Vagina (tissue), 2 donors: Measurements from ENCODE around the gene EPHA1. TPM values are rescaled to one million over a fixed set of nuclear protein-coding genes. Genes with fewer than 3 reads are reported as not detected.

Experiments used
- DNase-seq, 2 donors: peaks; one replicate each; pipeline ENCODE4 v3.0.0-alpha.2; 2017; ENCODE audit errors: extremely low spot score in 2 of 2
- H3K27ac ChIP-seq: fragments of 200-600 bp; sonication (generic); one replicate; pipeline ENCODE4 v1.5.1; 2019
- H3K27me3 ChIP-seq: fragments of 200-600 bp; sonication (generic); one replicate; pipeline ENCODE4 v1.5.1; 2019
- H3K36me3 ChIP-seq, 2 donors: fragments of 200-600 bp; sonication (generic); one replicate each; pipeline ENCODE4 v1.5.1; 2017 to 2019
- H3K4me1 ChIP-seq: fragments of 200-600 bp; sonication (generic); one replicate; pipeline ENCODE4 v1.5.1; 2019
- H3K4me3 ChIP-seq, 2 donors: fragments of 200-600 bp; sonication (generic); 1 replicate in 1 of 2; 2 replicates in 1 of 2; pipeline ENCODE4 v1.5.1; 2016 to 2019
- H3K9me3 ChIP-seq: fragments of 200-600 bp; sonication (generic); one replicate; pipeline ENCODE4 v1.5.1; 2019
- CTCF ChIP-seq, 3 experiments: fragments of 450-650 bp in 2 of 3; fragments of 200-600 bp in 1 of 3; sonication (generic) in 1 of 3; IDR thresholded peaks; one replicate each; pipeline ENCODE4 v1.5.1; 2017 to 2019; ENCODE audit warnings: antibody characterized with exemption in 3 of 3, mild to moderate bottlenecking in 2 of 3, moderate library complexity in 2 of 3
- POLR2A ChIP-seq, 2 donors: fragments of 450-650 bp; IDR thresholded peaks; one replicate each; pipeline ENCODE4 v1.6.1; 2017; ENCODE audit warnings: antibody characterized with exemption in 2 of 2, mild to moderate bottlenecking in 2 of 2, moderate library complexity in 2 of 2
- POLR2AphosphoS5 ChIP-seq, 2 donors: sonication (generic); formaldehyde crosslinking; IDR thresholded peaks; one replicate each; pipeline ENCODE4 v1.9.0; 2017; ENCODE audit warnings: antibody characterized with exemption in 2 of 2, mild to moderate bottlenecking in 2 of 2, low read depth in 1 of 2; ENCODE audit not compliant: insufficient read depth in 1 of 2
- intact Hi-C: fragments of 100-400 bp; cut with DNase I; formaldehyde crosslinking; loops from one replicate; pipeline ENCODE4 v1.15.1; 2023
- total RNA-seq: library from RNA; depleted of rRNA; stranded (reverse); fragments of >200 nt; gene quantifications from one replicate; pipeline ENCODE4 v1.2.3, GENCODE V29; 2016

The EPHA1 gene
- total RNA-seq, 1 donor from 2014 or later: 51.3 TPM

DNA sequence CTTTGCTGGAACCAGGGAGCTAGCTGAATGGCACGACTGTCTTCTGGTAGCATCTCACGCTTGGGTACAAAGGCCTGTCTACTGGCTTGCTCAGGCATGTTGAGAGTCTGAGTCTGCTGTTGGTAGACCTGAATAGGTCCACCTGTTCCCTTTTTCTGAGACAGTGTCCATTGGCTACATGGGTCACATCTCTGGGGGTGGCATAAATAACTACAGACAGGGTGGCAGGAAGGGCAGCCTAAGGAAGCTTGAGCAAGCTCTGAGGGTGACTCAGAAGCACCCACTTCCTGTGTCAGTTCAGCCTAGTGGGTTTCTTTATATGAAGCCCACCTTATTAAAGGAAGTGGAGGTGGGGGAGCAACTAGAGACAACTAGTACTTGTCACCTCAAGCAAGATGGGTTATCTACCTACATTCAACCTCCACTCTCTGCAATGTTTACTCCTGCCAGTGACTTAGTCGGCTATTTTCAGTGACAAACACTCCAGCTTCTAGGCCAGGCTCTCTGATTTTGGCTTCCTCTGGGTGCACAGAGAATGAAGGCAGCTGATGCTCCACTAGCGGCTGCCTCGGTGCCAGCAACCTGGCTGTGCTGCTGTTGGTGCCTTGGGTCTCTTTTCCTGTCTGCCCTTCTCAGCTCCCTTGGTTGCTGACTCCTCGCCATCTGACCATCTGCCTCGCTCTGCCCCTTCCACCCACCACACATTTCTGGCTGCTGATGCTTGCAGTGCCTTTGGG is 33.2 kb downstream of the EPHA1 start:
- intact Hi-C loops: no loop called here
- no peaks in the 10 kb centered on the region for H3K27me3 ChIP-seq
- TF ChIP-seq POLR2A (IDR thresholded peaks at IDR 0.05): no peak
- no peak for TF ChIP-seq CTCF (IDR thresholded peaks at IDR 0.05)
- TF ChIP-seq POLR2AphosphoS5 (IDR thresholded peaks at IDR 0.05; ENCODE audit: insufficient read depth in 1 of 2, low read depth in 1 of 2): no peak
- no peaks in the 10 kb centered on the region for H3K9me3 ChIP-seq
- no peak overlapping the region for H3K4me3 ChIP-seq
- H3K36me3 ChIP-seq: no peaks in the 10 kb centered on the region
- no peak for DNase-seq
- H3K4me1 ChIP-seq: peaks cover 20% of the 10 kb centered on the region
- H3K27ac ChIP-seq: no peak overlapping the region

DNA sequence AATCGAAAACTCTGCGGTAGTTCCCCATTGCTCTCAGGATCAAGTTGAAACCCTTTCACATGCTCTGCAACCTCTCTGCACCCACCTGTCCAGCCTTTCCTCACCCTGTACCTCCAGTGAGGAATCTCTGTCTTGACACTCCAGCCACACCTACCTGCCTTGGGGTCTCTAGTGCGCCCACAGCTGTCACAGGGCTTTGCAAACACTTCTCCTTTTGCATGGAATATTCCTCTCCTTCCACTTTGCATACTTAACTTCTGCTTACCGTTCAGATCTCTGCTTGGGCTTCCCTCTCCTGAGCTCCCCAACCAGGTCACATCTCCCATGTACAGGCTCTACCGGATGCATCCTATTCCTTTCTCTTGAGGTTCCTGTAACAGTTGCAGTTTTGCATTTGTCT is 34.1 kb downstream of the EPHA1 start:
- Histone ChIP-seq H3K4me3 (no peak overlapping the region), H3K4me1 (peaks cover 15% of the 10 kb centered on the region), H3K9me3 (no peaks in the 10 kb centered on the region), H3K27me3 (no peaks in the 10 kb centered on the region), H3K27ac (no peak overlapping the region), H3K36me3 (no peaks in the 10 kb centered on the region)
- DNase-seq: no peak
- TF ChIP-seq CTCF (IDR thresholded peaks at IDR 0.05) (no peak), POLR2A (IDR thresholded peaks at IDR 0.05) (no peak), POLR2AphosphoS5 (IDR thresholded peaks at IDR 0.05; ENCODE audit: insufficient read depth in 1 of 2, low read depth in 1 of 2) (no peak)
- intact Hi-C loops: no loop called here

DNA sequence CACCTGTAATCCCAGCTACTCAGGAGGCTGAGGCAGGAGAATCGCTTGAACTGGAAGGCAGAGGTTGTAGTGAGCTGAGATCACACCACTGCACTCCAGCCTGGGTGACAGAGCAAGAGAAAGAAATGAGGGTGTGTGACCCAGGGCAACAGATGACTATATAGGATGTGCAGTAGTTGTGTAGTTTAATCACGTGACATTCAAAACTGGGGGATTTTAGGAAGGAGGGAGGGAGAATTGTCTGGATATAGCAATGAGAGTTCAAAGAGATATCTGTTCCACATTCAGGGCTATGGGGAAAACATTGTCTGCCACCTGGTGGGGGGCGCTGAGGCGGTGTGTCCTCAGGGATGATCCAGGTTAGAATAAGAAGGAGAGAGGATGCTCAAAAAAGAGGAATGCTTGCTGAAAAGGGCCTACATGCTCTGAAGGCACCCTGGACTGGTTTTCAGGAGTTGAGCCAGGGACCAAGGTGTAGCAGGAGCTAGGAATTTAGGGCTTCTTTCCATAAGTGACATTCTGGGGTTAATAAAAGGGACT is 35.3 kb downstream of the EPHA1 start:
- Histone ChIP-seq H3K4me3 (no peak overlapping the region), H3K36me3 (no peaks in the 10 kb centered on the region), H3K4me1 (peaks cover 2% of the 10 kb centered on the region), H3K27me3 (no peaks in the 10 kb centered on the region), H3K9me3 (no peaks in the 10 kb centered on the region), H3K27ac (no peak overlapping the region)
- intact Hi-C loops: no loop called here
- TF ChIP-seq POLR2A (IDR thresholded peaks at IDR 0.05) (no peak), POLR2AphosphoS5 (IDR thresholded peaks at IDR 0.05; ENCODE audit: insufficient read depth in 1 of 2, low read depth in 1 of 2) (no peak), CTCF (IDR thresholded peaks at IDR 0.05) (no peak)
- no peak for DNase-seq

DNA sequence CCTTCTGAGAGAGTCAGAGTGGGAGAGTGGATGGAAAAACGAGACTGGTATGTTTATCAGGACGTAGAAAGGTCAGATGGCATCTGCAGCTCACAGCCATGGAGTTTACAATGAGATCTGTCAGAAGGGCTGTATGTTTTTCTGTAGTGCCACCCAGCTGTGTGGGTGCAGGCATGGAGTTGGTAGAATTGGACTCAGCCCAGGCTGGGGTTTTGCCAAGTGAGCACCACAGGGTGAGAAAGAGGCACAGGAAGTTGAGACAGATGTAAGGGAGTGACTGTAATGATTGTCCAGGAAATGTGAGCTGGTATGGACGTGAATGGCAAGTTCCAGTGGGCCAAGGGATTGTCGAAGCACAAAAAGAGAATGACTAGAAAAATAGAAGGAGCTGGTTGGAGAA is 36.6 kb downstream of the EPHA1 start:
- TF ChIP-seq POLR2AphosphoS5 (IDR thresholded peaks at IDR 0.05; ENCODE audit: insufficient read depth in 1 of 2, low read depth in 1 of 2) (peak in 1 of 2 donors; percentile 40), POLR2A (IDR thresholded peaks at IDR 0.05) (no peak)
- Histone ChIP-seq H3K9me3 (no peaks in the 10 kb centered on the region), H3K27ac (no peak overlapping the region), H3K36me3 (no peaks in the 10 kb centered on the region), H3K4me1 (no peaks in the 10 kb centered on the region), H3K4me3 (no peak overlapping the region), H3K27me3 (no peaks in the 10 kb centered on the region)
- intact Hi-C loops: no loop called here
- no peak for DNase-seq

GRCh38 chr7:143369678-143370651 is 38.7 kb downstream of the EPHA1 start:
- Histone ChIP-seq H3K36me3 (no peaks in the 10 kb centered on the region), H3K4me1 (no peaks in the 10 kb centered on the region), H3K27ac (no peak overlapping the region), H3K9me3 (no peaks in the 10 kb centered on the region), H3K4me3 (no peak overlapping the region), H3K27me3 (no peaks in the 10 kb centered on the region)
- TF ChIP-seq CTCF (IDR thresholded peaks at IDR 0.05) (no peak), POLR2AphosphoS5 (IDR thresholded peaks at IDR 0.05; ENCODE audit: insufficient read depth in 1 of 2, low read depth in 1 of 2) (no peak), POLR2A (IDR thresholded peaks at IDR 0.05) (no peak)
- intact Hi-C loops: loop anchor here (10.0 kb wide), 1 partner anchor 45 kb away; no protein-coding TSS in a partner anchor
- DNase-seq: no peak
